HL-60/S4 treated with phorbol 12-myristate 13-acetate at 8.2 ng/mL for 4 days and 3 days (cell line): ENCODE data around the gene SDK1.
"Not testable (repeated sequence)": the region's sequence is repeated elsewhere in the genome, so short reads cannot be mapped to it uniquely, and the experiment has no call there.

ENCODE experiments used
- in situ Hi-C: fragments of 300-500 bp; cut with MboI; formaldehyde crosslinking; loops from 2 replicates; pipeline ENCODE4 v1.15.0; 2022; ENCODE audit warnings: low sequenced_read_pairs

Gene SDK1

GRCh38 chr7:3899559-3899991, 598.5 kb downstream of the SDK1 start:
- in situ Hi-C loops, result loop anchor here (25.0 kb wide), 1 partner anchor 1012 kb away; no protein-coding TSS in a partner anchor

- in situ Hi-C loops, result no loop called here
Measured at GRCh38 chr7:3908153-3908552, 607.1 kb downstream of the SDK1 start.

- in situ Hi-C loops, result no loop called here
Measured at GRCh38 chr7:3909128-3909527, 608.1 kb downstream of the SDK1 start.

- in situ Hi-C loops, result no loop called here
Measured at GRCh38 chr7:3910054-3910453, 609.0 kb downstream of the SDK1 start.

GRCh38 chr7:3911685-3912084, 610.6 kb downstream of the SDK1 start:
- in situ Hi-C loops, result no loop called here

GRCh38 chr7:3912291-3912690, 611.2 kb downstream of the SDK1 start:
- in situ Hi-C loops, result no loop called here

GRCh38 chr7:3914051-3914775, 613.2 kb downstream of the SDK1 start:
- in situ Hi-C loops, result no loop called here

GRCh38 chr7:3915337-3915878, 614.4 kb downstream of the SDK1 start:
- in situ Hi-C loops, result no loop called here

- in situ Hi-C loops, result no loop called here
Measured at GRCh38 chr7:3916146-3916545, 615.1 kb downstream of the SDK1 start.

GRCh38 chr7:3917436-3917835, 616.4 kb downstream of the SDK1 start:
- in situ Hi-C loops, result no loop called here

- in situ Hi-C loops, result no loop called here
Measured at GRCh38 chr7:3918576-3918975, 617.5 kb downstream of the SDK1 start.

- in situ Hi-C loops, result no loop called here
Measured at GRCh38 chr7:3922175-3922635, 621.2 kb downstream of the SDK1 start.

- in situ Hi-C loops, result no loop called here
Measured at GRCh38 chr7:3923307-3923918, 622.4 kb downstream of the SDK1 start.

- in situ Hi-C loops, result no loop called here
Measured at GRCh38 chr7:3924277-3924676, 623.2 kb downstream of the SDK1 start.

GRCh38 chr7:3927446-3928110, 626.5 kb downstream of the SDK1 start:
- in situ Hi-C loops, result no loop called here

- in situ Hi-C loops, result no loop called here
Measured at GRCh38 chr7:3928727-3929515, 627.9 kb downstream of the SDK1 start.

GRCh38 chr7:3931843-3932242, 630.8 kb downstream of the SDK1 start:
- in situ Hi-C loops, result no loop called here

- in situ Hi-C loops, result no loop called here
Measured at GRCh38 chr7:3937146-3937545, 636.1 kb downstream of the SDK1 start.

GRCh38 chr7:3937605-3938004, 636.6 kb downstream of the SDK1 start:
- in situ Hi-C loops, result no loop called here

GRCh38 chr7:3941706-3942105, 640.7 kb downstream of the SDK1 start:
- in situ Hi-C loops, result not testable (repeated sequence)

- in situ Hi-C loops, result no loop called here
Measured at GRCh38 chr7:3942276-3942675, 641.2 kb downstream of the SDK1 start.
